HG03571 (cell line): ENCODE measurements around the gene APOA1.
"Not testable (repeated sequence)": the region's sequence is repeated elsewhere in the genome, so short reads cannot be mapped to it uniquely, and the experiment has no call there.

Experiments
- ATAC-seq: cut with Tn5 transposase; IDR thresholded peaks from one replicate; pipeline ENCODE4 v1.9.1; 2021; ENCODE audit not compliant: unreplicated experiment

Gene APOA1

DNA sequence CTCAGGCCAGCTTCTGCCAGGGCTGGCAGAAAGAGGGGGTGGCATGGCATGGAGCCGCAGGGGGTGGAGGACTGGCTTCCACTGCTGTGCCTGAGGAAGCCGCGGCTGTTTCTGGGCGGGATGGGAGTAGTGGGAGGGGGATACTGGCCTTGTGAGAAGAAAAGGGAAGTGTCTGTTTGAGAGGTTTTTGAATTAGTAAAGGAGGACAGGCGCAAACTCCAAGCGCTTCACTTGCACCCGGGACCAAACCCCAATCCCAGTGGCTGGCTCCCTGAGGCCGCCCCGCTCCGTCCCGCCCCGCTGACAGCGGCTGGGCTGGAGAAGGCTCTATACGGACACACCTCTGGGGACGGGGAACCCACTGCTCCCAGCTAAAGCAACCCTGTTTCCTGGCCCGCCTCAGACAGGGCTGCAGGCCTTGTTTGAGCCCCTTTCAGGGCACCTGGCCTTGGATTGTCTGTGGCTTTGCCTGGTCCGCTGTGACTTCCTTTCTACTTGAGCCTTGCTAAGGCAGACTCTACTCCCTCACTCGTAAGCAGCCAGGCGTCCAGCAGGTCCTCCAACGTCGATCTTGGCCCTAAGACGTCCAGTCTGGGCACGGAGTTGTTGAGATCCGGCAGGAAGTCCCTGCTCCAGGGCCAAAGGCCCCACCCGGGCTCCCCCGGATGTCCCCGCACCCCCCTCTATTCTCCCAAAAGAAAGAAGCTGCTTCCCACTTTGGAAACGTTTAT is 2.2 kb downstream of the APOA1 start:
- ATAC-seq: peak; percentile 7

GRCh38 chr11:116834535-116835041 is 2.8 kb downstream of the APOA1 start:
- ATAC-seq: not testable (repeated sequence)

DNA sequence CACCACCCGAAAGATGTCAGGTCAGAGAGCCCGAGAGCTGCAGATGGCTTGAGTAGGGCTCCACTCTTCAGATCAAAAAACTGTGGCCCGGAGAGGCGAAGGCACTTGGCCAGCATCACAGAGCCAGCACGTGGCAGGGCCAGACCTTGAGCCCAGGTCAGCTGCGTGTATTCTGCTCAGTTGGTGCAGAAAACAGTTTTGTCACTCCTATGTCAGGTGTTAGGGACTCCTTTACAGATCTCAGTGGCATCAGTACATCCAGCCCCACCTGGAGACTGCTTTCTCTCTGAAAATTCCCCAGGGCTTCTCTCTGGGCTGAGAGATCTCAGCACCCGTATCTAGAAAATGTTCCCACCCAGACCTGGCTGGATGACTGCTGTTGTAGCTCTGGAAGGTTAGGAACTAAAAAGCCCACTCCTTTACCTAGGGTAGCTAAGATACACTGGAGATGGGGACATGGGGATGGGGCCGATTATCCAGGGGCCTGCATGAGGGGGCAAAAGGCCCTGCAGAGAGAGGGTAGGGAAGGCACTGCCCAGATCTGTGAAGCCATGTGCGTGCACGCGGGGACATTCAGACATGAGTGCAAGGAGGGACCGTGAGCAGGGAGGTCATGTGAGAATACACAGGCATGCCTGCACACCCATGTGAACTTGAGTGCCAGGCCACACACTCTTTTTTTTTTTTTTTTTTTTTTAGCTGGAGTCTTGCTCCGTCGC is 3.4 kb downstream of the APOA1 start:
- ATAC-seq: no peak

GRCh38 chr11:116833491-116833815 is 4.0 kb downstream of the APOA1 start:
- no peak for ATAC-seq

DNA sequence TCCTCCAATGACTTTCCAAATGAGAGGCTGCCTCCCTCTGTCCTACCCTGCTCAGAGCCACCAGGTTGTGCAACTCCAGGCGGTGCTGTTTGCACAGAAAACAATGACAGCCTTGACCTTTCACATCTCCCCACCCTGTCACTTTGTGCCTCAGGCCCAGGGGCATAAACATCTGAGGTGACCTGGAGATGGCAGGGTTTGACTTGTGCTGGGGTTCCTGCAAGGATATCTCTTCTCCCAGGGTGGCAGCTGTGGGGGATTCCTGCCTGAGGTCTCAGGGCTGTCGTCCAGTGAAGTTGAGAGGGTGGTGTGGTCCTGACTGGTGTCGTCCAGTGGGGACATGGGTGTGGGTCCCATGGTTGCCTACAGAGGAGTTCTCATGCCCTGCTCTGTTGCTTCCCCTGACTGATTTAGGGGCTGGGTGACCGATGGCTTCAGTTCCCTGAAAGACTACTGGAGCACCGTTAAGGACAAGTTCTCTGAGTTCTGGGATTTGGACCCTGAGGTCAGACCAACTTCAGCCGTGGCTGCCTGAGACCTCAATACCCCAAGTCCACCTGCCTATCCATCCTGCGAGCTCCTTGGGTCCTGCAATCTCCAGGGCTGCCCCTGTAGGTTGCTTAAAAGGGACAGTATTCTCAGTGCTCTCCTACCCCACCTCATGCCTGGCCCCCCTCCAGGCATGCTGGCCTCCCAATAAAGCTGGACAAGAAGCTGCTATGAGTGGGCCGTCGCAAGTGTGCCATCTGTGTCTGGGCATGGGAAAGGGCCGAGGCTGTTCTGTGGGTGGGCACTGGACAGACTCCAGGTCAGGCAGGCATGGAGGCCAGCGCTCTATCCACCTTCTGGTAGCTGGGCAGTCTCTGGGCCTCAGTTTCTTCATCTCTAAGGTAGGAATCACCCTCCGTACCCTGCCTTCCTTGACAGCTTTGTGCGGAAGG is 4.8 kb downstream of the APOA1 start:
- no peak for ATAC-seq

DNA sequence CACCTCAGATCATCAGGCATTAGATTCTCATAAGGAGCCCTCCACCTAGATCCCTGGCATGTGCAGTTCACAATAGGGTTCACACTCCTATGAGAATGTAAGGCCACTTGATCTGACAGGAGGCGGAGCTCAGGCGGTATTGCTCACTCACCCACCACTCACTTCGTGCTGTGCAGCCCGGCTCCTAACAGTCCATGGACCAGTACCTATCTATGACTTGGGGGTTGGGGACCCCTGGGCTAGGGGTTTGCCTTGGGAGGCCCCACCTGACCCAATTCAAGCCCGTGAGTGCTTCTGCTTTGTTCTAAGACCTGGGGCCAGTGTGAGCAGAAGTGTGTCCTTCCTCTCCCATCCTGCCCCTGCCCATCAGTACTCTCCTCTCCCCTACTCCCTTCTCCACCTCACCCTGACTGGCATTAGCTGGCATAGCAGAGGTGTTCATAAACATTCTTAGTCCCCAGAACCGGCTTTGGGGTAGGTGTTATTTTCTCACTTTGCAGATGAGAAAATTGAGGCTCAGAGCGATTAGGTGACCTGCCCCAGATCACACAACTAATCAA is 5.6 kb downstream of the APOA1 start:
- ATAC-seq: no peak

DNA sequence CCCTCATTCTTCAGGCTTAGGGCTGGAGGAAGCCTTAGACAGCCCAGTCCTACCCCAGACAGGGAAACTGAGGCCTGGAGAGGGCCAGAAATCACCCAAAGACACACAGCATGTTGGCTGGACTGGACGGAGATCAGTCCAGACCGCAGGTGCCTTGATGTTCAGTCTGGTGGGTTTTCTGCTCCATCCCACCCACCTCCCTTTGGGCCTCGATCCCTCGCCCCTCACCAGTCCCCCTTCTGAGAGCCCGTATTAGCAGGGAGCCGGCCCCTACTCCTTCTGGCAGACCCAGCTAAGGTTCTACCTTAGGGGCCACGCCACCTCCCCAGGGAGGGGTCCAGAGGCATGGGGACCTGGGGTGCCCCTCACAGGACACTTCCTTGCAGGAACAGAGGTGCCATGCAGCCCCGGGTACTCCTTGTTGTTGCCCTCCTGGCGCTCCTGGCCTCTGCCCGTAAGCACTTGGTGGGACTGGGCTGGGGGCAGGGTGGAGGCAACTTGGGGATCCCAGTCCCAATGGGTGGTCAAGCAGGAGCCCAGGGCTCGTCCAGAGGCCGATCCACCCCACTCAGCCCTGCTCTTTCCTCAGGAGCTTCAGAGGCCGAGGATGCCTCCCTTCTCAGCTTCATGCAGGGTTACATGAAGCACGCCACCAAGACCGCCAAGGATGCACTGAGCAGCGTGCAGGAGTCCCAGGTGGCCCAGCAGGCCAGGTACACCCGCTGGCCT is 7.1 kb downstream of the APOA1 start:
- no peak for ATAC-seq

- ATAC-seq: no peak
Measured at GRCh38 chr11:116829525-116830183, 7.8 kb downstream of the APOA1 start, which contains the start of gene APOC3. Gene APOC3 (plus strand): TSS chr11:116829907. CDS start chr11:116830583, 676 bp downstream.

DNA sequence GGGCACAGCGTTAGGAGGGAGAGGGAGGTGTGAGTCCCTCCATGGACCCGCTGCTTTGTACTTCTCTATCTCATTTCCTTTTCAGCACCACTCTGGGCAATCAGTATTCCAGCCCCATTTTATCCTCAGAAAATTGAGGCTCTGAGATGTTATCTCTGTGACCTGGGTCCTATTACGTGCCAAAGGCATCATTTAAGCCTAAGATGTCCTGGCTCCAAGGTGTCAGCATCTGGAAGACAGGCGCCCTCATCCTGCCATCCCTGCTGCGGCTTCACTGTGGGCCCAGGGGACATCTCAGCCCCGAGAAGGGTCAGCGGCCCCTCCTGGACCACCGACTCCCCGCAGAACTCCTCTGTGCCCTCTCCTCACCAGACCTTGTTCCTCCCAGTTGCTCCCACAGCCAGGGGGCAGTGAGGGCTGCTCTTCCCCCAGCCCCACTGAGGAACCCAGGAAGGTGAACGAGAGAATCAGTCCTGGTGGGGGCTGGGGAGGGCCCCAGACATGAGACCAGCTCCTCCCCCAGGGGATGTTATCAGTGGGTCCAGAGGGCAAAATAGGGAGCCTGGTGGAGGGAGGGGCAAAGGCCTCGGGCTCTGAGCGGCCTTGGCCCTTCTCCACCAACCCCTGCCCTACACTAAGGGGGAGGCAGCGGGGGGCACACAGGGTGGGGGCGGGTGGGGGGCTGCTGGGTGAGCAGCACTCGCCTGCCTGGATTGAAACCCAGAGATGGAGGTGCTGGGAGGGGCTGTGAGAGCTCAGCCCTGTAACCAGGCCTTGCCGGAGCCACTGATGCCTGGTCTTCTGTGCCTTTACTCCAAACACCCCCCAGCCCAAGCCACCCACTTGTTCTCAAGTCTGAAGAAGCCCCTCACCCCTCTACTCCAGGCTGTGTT is 8.5 kb downstream of the APOA1 start:
- no peak for ATAC-seq

DNA sequence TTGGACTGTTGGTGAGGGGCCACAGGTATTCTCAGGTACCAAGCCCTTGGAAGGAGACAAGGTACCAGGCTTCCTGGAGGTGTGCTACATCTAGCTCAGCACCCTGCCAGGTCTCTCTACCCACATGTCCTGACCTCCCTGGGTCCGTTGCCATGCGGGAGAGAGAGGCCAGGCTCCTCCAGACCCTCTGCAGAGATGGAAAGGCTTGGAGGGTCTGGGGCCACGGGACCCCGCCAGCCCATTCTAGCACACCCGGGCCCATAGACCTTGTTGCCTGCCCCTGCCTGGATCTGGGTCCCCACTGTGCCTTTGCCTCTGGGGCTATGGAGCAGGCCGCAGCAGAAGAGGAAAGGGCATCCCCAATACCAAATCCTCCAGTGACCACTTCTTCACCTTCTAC is 10.0 kb downstream of the APOA1 start:
- no peak for ATAC-seq

- ATAC-seq: no peak
Measured at GRCh38 chr11:116826751-116827431, 10.5 kb downstream of the APOA1 start.

DNA sequence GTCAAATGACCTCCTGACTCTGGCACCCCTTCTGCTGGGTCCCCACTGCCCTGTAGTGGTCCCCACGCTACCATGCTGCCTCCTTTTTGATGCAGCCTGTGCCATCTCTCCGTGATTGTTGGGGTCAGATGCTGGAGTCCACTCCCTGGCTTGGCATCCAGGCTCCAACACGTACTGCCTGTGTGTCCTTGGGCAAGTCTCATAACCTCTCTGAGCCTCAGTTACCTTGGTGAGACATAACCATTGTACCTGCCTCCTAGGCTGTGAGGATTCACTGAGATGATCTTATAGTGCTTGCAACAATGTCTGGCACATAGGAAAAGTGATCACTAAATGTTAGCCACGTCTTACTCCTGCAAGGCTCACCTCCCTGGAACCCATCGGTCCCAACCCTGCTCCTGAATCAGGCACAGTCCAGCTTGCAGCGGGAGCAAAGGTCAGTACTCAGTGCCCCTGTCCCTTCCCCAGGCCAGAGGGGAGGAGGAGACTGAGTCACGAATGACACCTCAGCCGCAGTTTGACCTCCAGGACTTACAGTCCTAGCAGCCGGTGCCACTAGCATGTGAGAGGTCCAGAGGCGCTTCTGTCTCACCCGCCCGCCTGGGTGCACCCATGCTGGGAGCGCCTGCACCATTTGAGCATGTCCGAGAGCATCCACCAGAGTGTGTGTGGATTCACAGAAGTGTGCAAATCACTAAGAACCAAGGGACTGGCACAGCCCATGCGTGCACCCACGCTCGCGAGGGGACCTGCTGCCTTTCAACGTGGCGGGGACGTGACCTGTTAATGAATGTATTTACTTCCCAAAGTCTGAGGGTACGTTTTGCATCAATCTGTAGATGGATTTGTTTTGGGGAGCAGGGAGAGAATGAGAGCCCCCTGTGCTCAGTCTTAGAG is 11.3 kb downstream of the APOA1 start:
- ATAC-seq: no peak

DNA sequence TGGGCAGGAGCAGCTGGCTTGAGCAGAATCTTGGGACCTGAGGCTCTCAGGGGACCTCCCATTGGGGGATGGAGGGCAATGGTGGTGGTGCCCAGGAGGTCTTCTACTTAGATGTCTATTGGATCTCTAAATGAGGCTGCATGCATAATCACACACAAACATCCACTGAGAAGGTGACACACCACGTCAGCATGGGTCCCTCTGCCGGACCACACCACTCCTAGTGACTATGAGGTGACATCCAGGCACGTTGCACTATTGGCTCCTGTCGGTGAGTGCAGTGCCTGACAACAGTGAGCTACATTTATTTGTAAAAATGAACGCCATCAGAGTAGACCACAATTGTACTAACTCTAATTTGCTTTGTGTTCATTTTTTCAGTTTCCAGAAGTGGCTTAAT is 12.0 kb downstream of the APOA1 start:
- ATAC-seq: no peak

GRCh38 chr11:116823031-116823843 is 14.2 kb downstream of the APOA1 start, which contains the start of gene APOA4:
Gene APOA4 (minus strand): TSS chr11:116823304. CDS start chr11:116823191, 113 bp downstream.
- no peak for ATAC-seq

GRCh38 chr11:116822575-116822974 is 14.8 kb downstream of the APOA1 start:
- ATAC-seq: no peak
